Keratinocyte (primary cell): Measurements from ENCODE around the gene PCDHB15. TPM values are rescaled to one million over a fixed set of nuclear protein-coding genes. Genes with fewer than 3 reads are reported as not detected.

Experiments used
- DNase-seq: peaks from one replicate; pipeline ENCODE4 v3.0.0-alpha.2; 2011; ENCODE audit warnings: low read depth, missing footprints, low spot score
- FAIRE-seq: peaks from 2 replicates; lab custom pipeline; 2011; peaks lifted over from hg19 to GRCh38; lab: Jason Lieb, UNC
- H2AFZ ChIP-seq: 2 replicates; pipeline ENCODE4 v1.6.0; 2012; ENCODE audit warnings: low read length, control low read depth, inconsistent platforms; ENCODE audit not compliant: control insufficient read depth
- H3K27ac ChIP-seq: 2 replicates; pipeline ENCODE4 v1.5.1; 2011; ENCODE audit warnings: low read length; ENCODE audit not compliant: control insufficient read depth, insufficient read depth
- H3K27me3 ChIP-seq: 3 replicates; pipeline ENCODE4 v1.6.0; 2011; ENCODE audit warnings: low read length; ENCODE audit not compliant: control insufficient read depth, insufficient read depth; ENCODE audit errors: extremely low read depth
- H3K36me3 ChIP-seq, 2 experiments: 2 replicates in 1 of 2; 3 replicates in 1 of 2; pipeline ENCODE4 v1.5.1; 2011; ENCODE audit warnings: low read length in 2 of 2, mild to moderate bottlenecking in 1 of 2; ENCODE audit not compliant: control insufficient read depth in 2 of 2, insufficient read depth in 2 of 2; ENCODE audit errors: extremely low read depth in 1 of 2
- H3K4me1 ChIP-seq: 3 replicates; pipeline ENCODE4 v1.5.1; 2011; ENCODE audit warnings: low read length; ENCODE audit not compliant: control insufficient read depth, insufficient read depth; ENCODE audit errors: extremely low read depth
- H3K4me2 ChIP-seq: 3 replicates; pipeline ENCODE4 v1.6.0; 2011; ENCODE audit warnings: low read depth, low read length; ENCODE audit not compliant: control insufficient read depth, insufficient read depth; ENCODE audit errors: extremely low read depth
- H3K4me3 ChIP-seq, 3 experiments: fragments of 200-600 bp in 1 of 3; sonication (generic) in 1 of 3; 2 replicates in 2 of 3; 3 replicates in 1 of 3; pipeline ENCODE4 v1.5.1; 2011 to 2016; ENCODE audit warnings: low read length in 3 of 3, mild to moderate bottlenecking in 3 of 3, control low read depth in 2 of 3, inconsistent platforms in 1 of 3, low read depth in 1 of 3, mixed read lengths in 1 of 3, mixed run types in 1 of 3, moderate library complexity in 1 of 3; ENCODE audit not compliant: control insufficient read depth in 2 of 3, insufficient read depth in 2 of 3; ENCODE audit errors: extremely low read depth in 1 of 3
- H3K79me2 ChIP-seq: 2 replicates; pipeline ENCODE4 v1.6.0; 2012; ENCODE audit warnings: low read length; ENCODE audit not compliant: control insufficient read depth, insufficient read depth
- H3K9ac ChIP-seq: 3 replicates; pipeline ENCODE4 v1.6.0; 2011; ENCODE audit warnings: low read length; ENCODE audit not compliant: control insufficient read depth, insufficient read depth; ENCODE audit errors: extremely low read depth
- H3K9me1 ChIP-seq: 3 replicates; pipeline ENCODE4 v1.6.0; 2011; ENCODE audit warnings: low read length; ENCODE audit not compliant: control insufficient read depth, insufficient read depth; ENCODE audit errors: extremely low read depth
- H3K9me3 ChIP-seq: 2 replicates; pipeline ENCODE4 v1.5.1; 2012; ENCODE audit warnings: low read depth, low read length; ENCODE audit not compliant: control insufficient read depth
- H4K20me1 ChIP-seq: 3 replicates; pipeline ENCODE4 v1.6.0; 2011; ENCODE audit warnings: low read length; ENCODE audit not compliant: control insufficient read depth, insufficient read depth; ENCODE audit errors: extremely low read depth
- EZH2 ChIP-seq: IDR thresholded peaks from one replicate; pipeline ENCODE4 v1.6.1; 2012; ENCODE audit warnings: inconsistent platforms, mild to moderate bottlenecking, low read length, moderate library complexity
- dilution Hi-C: fragments of 300-500 bp; cut with MboI; formaldehyde crosslinking; loops from one replicate; pipeline ENCODE4 v1.7.0; 2020; ENCODE audit warnings: low sequenced_read_pairs; ENCODE audit not compliant: extremely low pct_ligation_motif_present
- polyA plus RNA-seq, 5 experiments: library from polyadenylated mRNA; depleted of rRNA in 3 of 5; stranded (reverse) in 3 of 5; stranded (forward) in 1 of 5; unstranded in 1 of 5; fragments of >200 nt; gene quantifications; 1 replicate in 1 of 5; 2 replicates in 3 of 5; 3 replicates in 1 of 5; pipeline versions ENCODE4 v1.2.1 to v1.2.3, GENCODE V29; 2011 to 2012; ENCODE audit warnings: missing spikeins in 2 of 5, low read depth in 1 of 5, low replicate concordance in 1 of 5
- TF ChIP-seq, protein P1 (sequence below), 3 experiments: IDR thresholded peaks in 1 of 3; conservative IDR thresholded peaks in 1 of 3; optimal IDR thresholded peaks in 1 of 3; 2 replicates in 2 of 3; 3 replicates in 1 of 3; pipeline versions ENCODE3 to v1.5.1; 2011; ENCODE audit warnings: low read length in 3 of 3, mild to moderate bottlenecking in 3 of 3, moderate library complexity in 2 of 3, control low read depth in 1 of 3, inconsistent platforms in 1 of 3; ENCODE audit not compliant: insufficient read depth in 2 of 3; ENCODE audit errors: extremely low read depth in 1 of 3

PCDHB15 gene
- polyA plus RNA-seq, 1 donor (not counting 4 experiments of a cell fraction or from before 2014, with no cell fraction given) = 0.09 TPM

DNA sequence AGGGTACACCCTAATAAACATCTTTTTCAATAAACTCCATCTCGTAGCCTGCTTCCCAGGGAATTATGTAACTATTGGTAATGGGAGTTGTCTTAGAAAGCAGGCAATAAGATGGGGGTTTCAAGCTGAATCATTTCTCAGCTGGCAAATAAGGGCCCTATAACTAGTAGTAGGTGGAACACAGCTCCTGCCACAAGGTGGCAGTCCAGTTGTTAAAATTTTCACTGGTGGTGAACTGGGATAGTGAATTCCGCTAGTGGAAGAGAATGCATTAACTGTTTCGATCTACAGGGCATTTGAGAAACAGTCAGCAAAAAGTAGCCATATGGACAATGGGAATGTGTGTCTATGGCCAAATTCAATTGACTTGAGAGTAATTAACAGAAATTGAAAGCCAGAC lies 27.7 kb downstream of the PCDHB15 start:
- H3K9ac ChIP-seq = no peak overlapping the region
- dilution Hi-C loops = no loop called here
- H3K9me3 ChIP-seq = peaks cover 2% of the 10 kb centered on the region
- no peaks in the 10 kb centered on the region for H3K27me3 ChIP-seq
- H3K4me1 ChIP-seq = no peaks in the 10 kb centered on the region
- FAIRE-seq = no peak
- no peak for TF ChIP-seq EZH2
- TF ChIP-seq, protein P1, sequence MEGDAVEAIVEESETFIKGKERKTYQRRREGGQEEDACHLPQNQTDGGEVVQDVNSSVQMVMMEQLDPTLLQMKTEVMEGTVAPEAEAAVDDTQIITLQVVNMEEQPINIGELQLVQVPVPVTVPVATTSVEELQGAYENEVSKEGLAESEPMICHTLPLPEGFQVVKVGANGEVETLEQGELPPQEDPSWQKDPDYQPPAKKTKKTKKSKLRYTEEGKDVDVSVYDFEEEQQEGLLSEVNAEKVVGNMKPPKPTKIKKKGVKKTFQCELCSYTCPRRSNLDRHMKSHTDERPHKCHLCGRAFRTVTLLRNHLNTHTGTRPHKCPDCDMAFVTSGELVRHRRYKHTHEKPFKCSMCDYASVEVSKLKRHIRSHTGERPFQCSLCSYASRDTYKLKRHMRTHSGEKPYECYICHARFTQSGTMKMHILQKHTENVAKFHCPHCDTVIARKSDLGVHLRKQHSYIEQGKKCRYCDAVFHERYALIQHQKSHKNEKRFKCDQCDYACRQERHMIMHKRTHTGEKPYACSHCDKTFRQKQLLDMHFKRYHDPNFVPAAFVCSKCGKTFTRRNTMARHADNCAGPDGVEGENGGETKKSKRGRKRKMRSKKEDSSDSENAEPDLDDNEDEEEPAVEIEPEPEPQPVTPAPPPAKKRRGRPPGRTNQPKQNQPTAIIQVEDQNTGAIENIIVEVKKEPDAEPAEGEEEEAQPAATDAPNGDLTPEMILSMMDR (optimal IDR thresholded peaks at IDR 0.05 in 1 of 3, IDR thresholded peaks at IDR 0.05 in 1 of 3, conservative IDR thresholded peaks at IDR 0.05 in 1 of 3; ENCODE audit: extremely low read depth in 1 of 3, insufficient read depth in 2 of 3, low read length in 3 of 3) = no peak
- H3K4me2 ChIP-seq = no peak overlapping the region
- no peaks in the 10 kb centered on the region for H3K79me2 ChIP-seq
- H3K27ac ChIP-seq = no peak overlapping the region
- no peak for DNase-seq
- H2AFZ ChIP-seq = no peak overlapping the region
- no peaks in the 10 kb centered on the region for H3K9me1 ChIP-seq
- no peaks in the 10 kb centered on the region for H4K20me1 ChIP-seq
- H3K36me3 ChIP-seq = no peaks in the 10 kb centered on the region
- H3K4me3 ChIP-seq = no peak overlapping the region

DNA sequence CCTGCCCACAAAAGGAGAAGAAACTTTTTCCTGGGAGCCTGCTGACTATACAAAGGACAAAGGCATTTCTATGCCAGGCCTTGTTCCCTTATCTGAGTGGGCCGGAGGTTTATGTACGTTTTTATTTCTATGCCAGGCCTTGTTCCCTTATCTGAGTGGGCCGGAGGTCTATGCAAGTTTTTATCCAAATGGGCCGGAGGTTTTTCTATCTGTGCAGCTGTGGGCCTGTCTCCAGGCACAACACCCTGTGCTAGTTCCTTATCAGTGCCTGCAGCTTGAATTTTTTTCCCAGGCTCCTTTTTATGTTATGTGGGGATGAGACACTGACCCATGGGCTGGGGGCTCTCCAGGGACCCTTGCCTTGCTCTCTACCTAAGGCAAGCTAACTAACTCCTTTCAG lies 53.2 kb downstream of the PCDHB15 start:
- Histone ChIP-seq H3K4me1 (no peaks in the 10 kb centered on the region), H3K4me3 (no peak overlapping the region), H3K36me3 (no peaks in the 10 kb centered on the region), H3K27me3 (no peaks in the 10 kb centered on the region), H3K27ac (no peak overlapping the region), H3K9me1 (no peaks in the 10 kb centered on the region), H3K79me2 (no peaks in the 10 kb centered on the region), H3K9me3 (peaks cover 2% of the 10 kb centered on the region), H4K20me1 (no peaks in the 10 kb centered on the region), H3K4me2 (no peak overlapping the region), H2AFZ (no peak overlapping the region), H3K9ac (no peak overlapping the region)
- TF ChIP-seq, protein P1 (optimal IDR thresholded peaks at IDR 0.05 in 1 of 3, IDR thresholded peaks at IDR 0.05 in 1 of 3, conservative IDR thresholded peaks at IDR 0.05 in 1 of 3; ENCODE audit: extremely low read depth in 1 of 3, insufficient read depth in 2 of 3, low read length in 3 of 3) = no peak
- TF ChIP-seq EZH2 = no peak
- no peak for DNase-seq
- FAIRE-seq = no peak
- dilution Hi-C loops = no loop called here

Other genes with a start within 250 kb of the PCDHB15 start
- not detected in 3 replicates for gene PCDHB1, start 194.0 kb upstream of the PCDHB15 start, polyA plus RNA-seq
- gene PCDHB2, start 150.8 kb upstream of the PCDHB15 start, polyA plus RNA-seq = 0.26 to 1.1 TPM (median 0.46 TPM) in 3 replicates
- gene PCDHB3, start 144.9 kb upstream of the PCDHB15 start, polyA plus RNA-seq = 0.03 to 0.08 TPM (median 0.05 TPM) in 3 replicates
- 0.04 to 0.05 TPM in 2 of 3 replicates, not detected in the other for gene PCDHB4, start 123.6 kb upstream of the PCDHB15 start, polyA plus RNA-seq
- 0.07 to 0.10 TPM (median 0.09 TPM) in 3 replicates for gene PCDHB5, start 110.2 kb upstream of the PCDHB15 start, polyA plus RNA-seq
- gene PCDHB6, start 95.3 kb upstream of the PCDHB15 start, polyA plus RNA-seq = 0.03 to 0.08 TPM (median 0.05 TPM) in 3 replicates
- not detected in 3 replicates for gene PCDHB7, start 72.8 kb upstream of the PCDHB15 start, polyA plus RNA-seq
- gene PCDHB8, start 67.6 kb upstream of the PCDHB15 start, polyA plus RNA-seq = not detected in 3 replicates
- 0.02 to 0.09 TPM (median 0.07 TPM) in 3 replicates for gene PCDHB16, start 63.0 kb upstream of the PCDHB15 start, polyA plus RNA-seq
- gene PCDHB9, start 58.2 kb upstream of the PCDHB15 start, polyA plus RNA-seq = 0.01 TPM in 1 of 3 replicates, not detected in the others
- 0.04 to 0.07 TPM (median 0.05 TPM) in 3 replicates for gene PCDHB10, start 53.0 kb upstream of the PCDHB15 start, polyA plus RNA-seq
- not detected in 3 replicates for gene PCDHB11, start 45.8 kb upstream of the PCDHB15 start, polyA plus RNA-seq
- gene PCDHB12, start 36.7 kb upstream of the PCDHB15 start, polyA plus RNA-seq = 0.03 TPM in 1 of 3 replicates, not detected in the others
- gene PCDHB13, start 31.5 kb upstream of the PCDHB15 start, polyA plus RNA-seq = 0.07 to 0.13 TPM (median 0.09 TPM) in 3 replicates
- 0.13 to 0.41 TPM (median 0.20 TPM) in 3 replicates for gene PCDHB14, start 22.1 kb upstream of the PCDHB15 start, polyA plus RNA-seq
- gene SLC25A2, start 58.7 kb downstream of the PCDHB15 start, polyA plus RNA-seq = not detected in 3 replicates
- gene TAF7, start 75.4 kb downstream of the PCDHB15 start, polyA plus RNA-seq = 37.5 to 58.9 TPM (median 47.5 TPM) in 3 replicates
- gene PCDHGA1, start 85.1 kb downstream of the PCDHB15 start, polyA plus RNA-seq = 0.08 to 0.17 TPM (median 0.09 TPM) in 3 replicates
- gene PCDHGA2, start 93.4 kb downstream of the PCDHB15 start, polyA plus RNA-seq = 0.14 to 0.37 TPM (median 0.35 TPM) in 3 replicates
- 0.03 to 0.05 TPM in 2 of 3 replicates, not detected in the other for gene PCDHGA3, start 98.4 kb downstream of the PCDHB15 start, polyA plus RNA-seq
- 0.08 to 0.15 TPM (median 0.09 TPM) in 3 replicates for gene PCDHGB1, start 104.7 kb downstream of the PCDHB15 start, polyA plus RNA-seq
- gene PCDHGA4, start 109.6 kb downstream of the PCDHB15 start, polyA plus RNA-seq = 0.05 to 0.15 TPM (median 0.14 TPM) in 3 replicates
- gene PCDHGB2, start 114.6 kb downstream of the PCDHB15 start, polyA plus RNA-seq = 0.12 to 0.15 TPM (median 0.12 TPM) in 3 replicates
- gene PCDHGA5, start 118.8 kb downstream of the PCDHB15 start, polyA plus RNA-seq = 0.01 to 0.07 TPM (median 0.06 TPM) in 3 replicates
- gene PCDHGB3, start 124.8 kb downstream of the PCDHB15 start, polyA plus RNA-seq = 0.17 to 0.28 TPM (median 0.18 TPM) in 3 replicates
- 0.16 to 0.36 TPM (median 0.28 TPM) in 3 replicates for gene PCDHGA6, start 128.5 kb downstream of the PCDHB15 start, polyA plus RNA-seq
- gene PCDHGA7, start 137.3 kb downstream of the PCDHB15 start, polyA plus RNA-seq = 0.13 to 0.24 TPM (median 0.14 TPM) in 3 replicates
- gene PCDHGB4, start 142.3 kb downstream of the PCDHB15 start, polyA plus RNA-seq = 1.6 to 2.7 TPM (median 2.4 TPM) in 3 replicates
- gene PCDHGA8, start 147.2 kb downstream of the PCDHB15 start, polyA plus RNA-seq = 0.08 to 0.09 TPM (median 0.09 TPM) in 3 replicates
- 1.8 to 4.3 TPM (median 1.9 TPM) in 3 replicates for gene PCDHGB5, start 152.6 kb downstream of the PCDHB15 start, polyA plus RNA-seq
- 0.24 to 0.35 TPM (median 0.28 TPM) in 3 replicates for gene PCDHGA9, start 157.4 kb downstream of the PCDHB15 start, polyA plus RNA-seq
- 0.19 to 0.30 TPM (median 0.23 TPM) in 3 replicates for gene PCDHGB6, start 162.6 kb downstream of the PCDHB15 start, polyA plus RNA-seq
- gene PCDHGA10, start 167.6 kb downstream of the PCDHB15 start, polyA plus RNA-seq = 1.3 to 1.8 TPM (median 1.6 TPM) in 3 replicates
- 0.66 to 1.1 TPM (median 0.69 TPM) in 3 replicates for gene PCDHGB7, start 172.3 kb downstream of the PCDHB15 start, polyA plus RNA-seq
- 1.4 to 2.5 TPM (median 1.4 TPM) in 3 replicates for gene PCDHGA11, start 175.7 kb downstream of the PCDHB15 start, polyA plus RNA-seq
- gene PCDHGA12, start 185.1 kb downstream of the PCDHB15 start, polyA plus RNA-seq = 0.69 to 1.9 TPM (median 1.0 TPM) in 3 replicates
- 9.8 to 45.1 TPM (median 15.2 TPM) in 3 replicates for gene PCDHGC3, start 230.6 kb downstream of the PCDHB15 start, polyA plus RNA-seq
- 0.12 to 0.15 TPM (median 0.13 TPM) in 3 replicates for gene PCDHGC4, start 239.6 kb downstream of the PCDHB15 start, polyA plus RNA-seq
- 0.77 to 1.6 TPM (median 1.5 TPM) in 3 replicates for gene PCDHGC5, start 243.7 kb downstream of the PCDHB15 start, polyA plus RNA-seq